Nephron (organoid): ENCODE measurements around the gene SF3A2.

Experiments used
- H3K27ac Mint-ChIP-seq, 3 experiments: 2 replicates each; pipeline ENCODE4 v1.8.0; 2020; ENCODE audit warnings: mixed read lengths in 3 of 3, mild to moderate bottlenecking in 2 of 3, moderate library complexity in 1 of 3
- H3K27me3 Mint-ChIP-seq: 2 replicates; pipeline ENCODE4 v1.8.0; 2021; ENCODE audit warnings: low read depth, mild to moderate bottlenecking, moderate library complexity, mixed read lengths
- H3K36me3 Mint-ChIP-seq: 2 replicates; pipeline ENCODE4 v1.8.0; 2020; ENCODE audit warnings: low read depth, mixed read lengths
- H3K4me1 Mint-ChIP-seq: 2 replicates; pipeline ENCODE4 v1.8.0; 2020; ENCODE audit warnings: mixed read lengths
- H3K4me3 Mint-ChIP-seq, 3 experiments: 2 replicates each; pipeline ENCODE4 v1.8.0; 2020; ENCODE audit warnings: mild to moderate bottlenecking in 3 of 3, mixed read lengths in 3 of 3, moderate library complexity in 2 of 3
- H3K9me3 Mint-ChIP-seq: 2 replicates; pipeline ENCODE4 v1.8.0; 2020; ENCODE audit warnings: mixed read lengths
- TF ChIP-seq, protein P1 (sequence below), 3 experiments: fragments of 200-600 bp; sonication (generic); IDR thresholded peaks; one replicate each; pipeline ENCODE4 v1.5.0; 2021; ENCODE audit warnings: antibody characterized with exemption in 3 of 3; ENCODE audit not compliant: unreplicated experiment in 3 of 3

SF3A2 gene

GRCh38 chr19:2210987-2211740 is 25.5 kb upstream of the SF3A2 start:
- Mint-ChIP-seq H3K4me3 (no peak overlapping the region), H3K27me3 (no peaks in the 10 kb centered on the region), H3K9me3 (no peaks in the 10 kb centered on the region), H3K4me1 (peaks cover 21% of the 10 kb centered on the region), H3K36me3 (peaks cover 51% of the 10 kb centered on the region), H3K27ac (no peak overlapping the region)
- TF ChIP-seq, protein P1, sequence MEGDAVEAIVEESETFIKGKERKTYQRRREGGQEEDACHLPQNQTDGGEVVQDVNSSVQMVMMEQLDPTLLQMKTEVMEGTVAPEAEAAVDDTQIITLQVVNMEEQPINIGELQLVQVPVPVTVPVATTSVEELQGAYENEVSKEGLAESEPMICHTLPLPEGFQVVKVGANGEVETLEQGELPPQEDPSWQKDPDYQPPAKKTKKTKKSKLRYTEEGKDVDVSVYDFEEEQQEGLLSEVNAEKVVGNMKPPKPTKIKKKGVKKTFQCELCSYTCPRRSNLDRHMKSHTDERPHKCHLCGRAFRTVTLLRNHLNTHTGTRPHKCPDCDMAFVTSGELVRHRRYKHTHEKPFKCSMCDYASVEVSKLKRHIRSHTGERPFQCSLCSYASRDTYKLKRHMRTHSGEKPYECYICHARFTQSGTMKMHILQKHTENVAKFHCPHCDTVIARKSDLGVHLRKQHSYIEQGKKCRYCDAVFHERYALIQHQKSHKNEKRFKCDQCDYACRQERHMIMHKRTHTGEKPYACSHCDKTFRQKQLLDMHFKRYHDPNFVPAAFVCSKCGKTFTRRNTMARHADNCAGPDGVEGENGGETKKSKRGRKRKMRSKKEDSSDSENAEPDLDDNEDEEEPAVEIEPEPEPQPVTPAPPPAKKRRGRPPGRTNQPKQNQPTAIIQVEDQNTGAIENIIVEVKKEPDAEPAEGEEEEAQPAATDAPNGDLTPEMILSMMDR (IDR thresholded peaks at IDR 0.05; ENCODE audit: unreplicated experiment in 3 of 3) = no peak

- no peak overlapping the region for H3K4me3 Mint-ChIP-seq
- TF ChIP-seq, protein P1 (IDR thresholded peaks at IDR 0.05; ENCODE audit: unreplicated experiment in 3 of 3) = no peak
- no peaks in the 10 kb centered on the region for H3K9me3 Mint-ChIP-seq
- no peaks in the 10 kb centered on the region for H3K27me3 Mint-ChIP-seq
- H3K27ac Mint-ChIP-seq = peak overlapping the region in 2 of 3 experiments; percentile 35 to 71
- peaks cover 53% of the 10 kb centered on the region for H3K36me3 Mint-ChIP-seq
- peaks cover 21% of the 10 kb centered on the region for H3K4me1 Mint-ChIP-seq
Observed at GRCh38 chr19:2212861-2213711, 23.5 kb upstream of the SF3A2 start.

DNA sequence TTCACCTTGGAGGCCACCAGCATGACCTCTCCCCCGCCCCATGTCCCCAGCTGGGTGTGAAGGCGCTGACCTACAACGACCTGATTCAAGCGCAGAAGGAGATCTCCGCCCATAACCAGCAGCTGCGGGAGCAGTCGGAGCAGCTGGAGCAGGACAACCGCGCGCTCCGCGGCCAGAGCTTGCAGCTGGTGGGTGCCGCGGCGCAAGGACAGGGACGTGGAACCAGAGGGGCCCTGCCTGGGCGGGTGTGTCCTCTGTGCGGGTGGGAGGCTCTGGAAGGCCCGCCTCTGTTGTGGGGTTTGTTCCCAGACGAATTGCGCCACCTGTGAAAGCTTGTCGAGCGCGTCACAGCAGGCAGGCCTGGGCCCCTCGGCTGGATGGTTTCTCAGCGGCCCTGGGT is 22.8 kb upstream of the SF3A2 start:
- Mint-ChIP-seq H3K4me3 (no peak overlapping the region), H3K27ac (peak overlapping the region in 2 of 3 experiments; percentile 35 to 71), H3K4me1 (peaks cover 18% of the 10 kb centered on the region), H3K36me3 (peaks cover 53% of the 10 kb centered on the region), H3K9me3 (no peaks in the 10 kb centered on the region), H3K27me3 (no peaks in the 10 kb centered on the region)
- TF ChIP-seq, protein P1 (IDR thresholded peaks at IDR 0.05; ENCODE audit: unreplicated experiment in 3 of 3) = no peak

DNA sequence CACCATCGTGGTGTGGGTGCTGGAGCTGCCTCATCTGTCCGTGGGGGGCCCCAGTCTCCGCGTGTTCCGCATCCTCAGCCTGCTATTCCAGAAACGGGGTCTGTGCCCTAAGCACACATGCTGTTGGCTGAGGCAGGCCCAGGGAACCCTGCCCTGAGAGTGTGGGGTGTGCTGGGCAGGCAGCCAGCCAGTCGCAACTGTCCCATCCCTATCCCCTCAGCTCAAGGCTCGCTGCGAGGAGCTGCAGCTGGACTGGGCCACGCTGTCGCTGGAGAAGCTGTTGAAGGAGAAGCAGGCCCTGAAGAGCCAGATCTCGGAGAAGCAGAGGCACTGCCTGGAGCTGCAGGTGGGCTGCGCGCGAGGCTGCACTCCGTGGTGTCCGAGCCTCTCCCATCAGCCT is 22.4 kb upstream of the SF3A2 start:
- Mint-ChIP-seq H3K4me1 (peaks cover 14% of the 10 kb centered on the region), H3K4me3 (no peak overlapping the region)

DNA sequence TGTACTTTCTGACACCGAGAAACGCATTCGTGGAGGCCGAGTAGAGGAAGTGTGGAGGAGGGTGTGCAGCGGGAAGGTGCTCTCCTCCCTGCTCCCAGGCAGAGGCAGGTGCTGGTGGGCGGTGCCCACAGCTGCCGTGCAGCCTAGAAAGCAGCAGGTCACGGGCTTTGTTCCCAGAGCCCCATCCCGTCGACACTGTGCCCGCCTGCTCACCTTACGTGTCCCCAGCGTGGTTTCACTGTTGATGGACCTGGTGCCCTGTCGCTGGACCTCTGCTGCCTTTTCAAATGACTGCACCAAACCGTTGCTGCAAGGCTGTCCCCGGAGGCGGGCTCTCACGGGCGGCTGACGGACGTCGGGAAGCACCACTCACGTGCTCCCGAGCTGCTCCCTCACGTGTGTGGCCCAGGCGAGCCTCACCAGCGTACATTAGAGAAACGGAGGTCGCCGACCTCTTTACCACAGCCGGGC is 21.3 kb upstream of the SF3A2 start:
- no peaks in the 10 kb centered on the region for H3K27me3 Mint-ChIP-seq
- no peak overlapping the region for H3K27ac Mint-ChIP-seq
- peaks cover 14% of the 10 kb centered on the region for H3K4me1 Mint-ChIP-seq
- peaks cover 53% of the 10 kb centered on the region for H3K36me3 Mint-ChIP-seq
- TF ChIP-seq, protein P1 (IDR thresholded peaks at IDR 0.05; ENCODE audit: unreplicated experiment in 3 of 3) = no peak
- H3K9me3 Mint-ChIP-seq = no peaks in the 10 kb centered on the region
- H3K4me3 Mint-ChIP-seq = no peak overlapping the region

More for the DNA sequence above, 22.4 kb upstream of the SF3A2 start:
- H3K27ac Mint-ChIP-seq = no peak overlapping the region
- no peaks in the 10 kb centered on the region for H3K27me3 Mint-ChIP-seq
- no peaks in the 10 kb centered on the region for H3K9me3 Mint-ChIP-seq
- TF ChIP-seq, protein P1 (IDR thresholded peaks at IDR 0.05; ENCODE audit: unreplicated experiment in 3 of 3) = no peak
- H3K36me3 Mint-ChIP-seq = peaks cover 51% of the 10 kb centered on the region
